ENCODE results near the gene MGST2.

DNA sequence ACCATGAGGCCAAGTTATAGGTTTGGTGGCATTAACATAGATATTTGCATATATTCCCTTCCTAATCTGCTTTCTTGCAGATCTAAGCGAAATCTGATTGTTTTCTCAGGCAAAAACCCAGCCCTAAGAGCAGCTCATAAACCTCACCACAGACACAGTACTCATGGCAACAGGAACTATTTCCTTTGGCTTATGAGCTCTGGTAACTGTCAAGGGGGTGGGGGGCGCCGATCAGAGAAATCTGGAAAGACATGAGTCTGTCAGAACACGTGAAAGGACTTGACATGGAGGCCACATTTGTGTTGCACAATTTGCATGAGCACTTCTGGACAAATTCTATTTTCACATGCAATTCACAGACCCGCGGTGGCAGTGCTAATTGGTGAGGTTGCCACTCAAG, 83.7 kb downstream of the MGST2 start:
- TF ChIP-seq CTCF (IDR thresholded peaks at IDR 0.05; ENCODE audit: insufficient read depth, low read length, poor library complexity, severe bottlenecking) (no peak), EZH2phosphoT487 (conservative IDR thresholded peaks at IDR 0.05; ENCODE audit: low read length) (no peak)

All from SU-DHL-6 (cell line).